NCI-H146 treated with DMSO at 0.1 percent for 48 hours (cell line): ENCODE measurements around the gene KXD1.
A peak's percentile ranks its signal among the peaks of the same experiment; 100 is the strongest.
"Not testable (repeated sequence)": the region's sequence is repeated elsewhere in the genome, so short reads cannot be mapped to it uniquely, and the experiment has no call there.

ENCODE experiments used
- DNase-seq: peaks from one replicate; lab custom pipeline; 2025; ENCODE audit not compliant: unreplicated experiment; lab: John Stamatoyannopoulos, UW

Gene KXD1

DNA sequence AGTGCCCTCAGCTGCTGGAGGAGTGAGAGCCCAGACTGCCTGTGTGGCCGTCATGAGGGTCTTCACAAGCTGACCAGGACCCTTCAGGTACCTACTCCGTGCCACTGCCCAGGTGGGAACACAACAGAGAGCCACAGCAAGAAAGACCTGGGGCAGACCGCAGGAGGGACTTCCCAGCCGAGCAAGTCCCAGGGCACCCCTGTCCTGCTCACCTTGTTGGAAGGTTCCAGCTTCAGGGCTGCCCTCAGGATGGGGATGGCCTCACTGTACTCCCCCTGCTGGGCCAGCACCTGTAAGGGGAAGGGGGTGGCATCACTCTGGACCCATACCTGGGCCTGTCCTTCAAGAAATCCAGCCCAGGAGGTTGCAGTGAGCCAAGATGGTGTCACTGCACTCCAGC, 24.6 kb upstream of the KXD1 start:
- DNase-seq = no peak

DNA sequence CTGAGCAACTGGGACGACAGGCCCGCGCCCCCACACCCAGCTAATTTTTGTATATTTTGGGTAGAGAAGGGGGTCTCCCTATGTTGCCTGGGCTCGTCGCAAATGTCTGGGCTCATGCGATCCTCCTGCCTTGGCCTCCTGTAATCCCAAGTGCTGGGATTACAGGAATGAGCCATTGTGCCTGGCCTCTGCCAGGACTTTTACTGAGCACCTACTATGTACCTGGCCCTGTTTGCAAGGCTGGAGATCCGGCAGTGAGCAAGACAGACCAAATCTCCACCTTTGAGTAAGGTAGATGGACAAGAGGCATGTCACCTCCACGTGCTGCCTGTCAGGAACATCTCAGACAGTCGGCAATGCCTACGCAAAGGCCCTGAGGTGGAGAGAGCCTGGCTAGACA, 21.2 kb upstream of the KXD1 start:
- DNase-seq = no peak

DNA sequence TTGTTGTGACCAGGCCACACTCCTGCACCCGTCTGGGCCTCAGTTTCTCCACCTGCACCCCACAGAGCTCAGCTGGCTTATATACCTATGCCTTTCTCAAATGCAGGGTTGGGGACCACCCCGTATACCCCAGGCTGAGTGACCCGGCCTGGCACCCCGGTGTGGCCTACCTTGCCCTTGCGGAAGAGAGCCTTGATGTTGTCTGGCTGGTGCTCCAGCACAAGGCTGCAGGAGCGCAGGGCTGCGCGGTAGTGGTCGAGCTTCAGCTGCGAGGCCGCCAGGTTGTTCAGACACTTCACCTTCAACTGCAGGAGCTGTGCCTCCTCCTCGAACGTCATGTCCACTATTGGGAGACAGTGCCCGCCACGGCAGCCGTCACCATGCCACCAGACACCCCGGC, 20.2 kb upstream of the KXD1 start:
- DNase-seq = no peak

DNA sequence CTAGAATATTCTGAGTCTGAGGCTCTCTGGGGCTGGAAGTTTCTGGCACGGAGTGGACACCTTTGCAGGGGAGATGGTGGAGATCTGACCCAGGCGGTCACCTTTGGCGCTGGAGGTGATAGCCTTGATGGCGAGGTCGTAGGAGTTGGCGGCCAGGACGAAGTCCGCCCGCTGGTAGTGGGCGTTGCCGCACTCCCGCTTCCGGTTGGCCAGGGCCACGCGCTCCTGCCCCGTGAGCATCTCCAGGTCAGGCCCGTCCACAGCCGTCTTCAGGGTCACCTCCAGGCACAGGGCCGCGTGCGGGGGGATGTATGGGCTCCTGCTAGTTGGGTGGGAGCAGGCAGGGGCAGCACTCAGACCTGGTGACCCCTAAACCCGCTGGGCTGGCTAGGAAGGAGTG, 19.6 kb upstream of the KXD1 start:
- DNase-seq = no peak

DNA sequence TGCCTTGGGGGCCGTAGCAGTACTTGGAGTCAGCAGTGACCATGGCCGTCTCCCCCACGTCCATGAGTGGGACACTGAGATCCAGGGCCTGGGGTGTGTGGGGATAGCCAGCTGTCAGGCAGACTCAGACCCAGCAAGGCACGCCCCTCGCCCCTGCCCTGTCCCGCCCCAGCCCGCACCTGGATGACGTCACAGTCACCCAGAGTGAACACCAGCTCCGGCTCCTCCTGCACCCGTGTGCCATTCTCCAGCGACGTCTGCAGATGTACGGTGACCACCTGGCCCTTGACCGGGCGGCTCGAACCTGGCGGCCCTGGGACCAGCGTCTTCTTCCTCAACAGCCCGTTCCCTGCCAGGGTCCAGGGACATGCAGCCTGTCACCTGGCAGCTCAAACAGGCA, 18.3 kb upstream of the KXD1 start:
- no peak for DNase-seq

- DNase-seq = not testable (repeated sequence)
Measured at GRCh38 chr19:18540200-18540599, 17.5 kb upstream of the KXD1 start.

DNA sequence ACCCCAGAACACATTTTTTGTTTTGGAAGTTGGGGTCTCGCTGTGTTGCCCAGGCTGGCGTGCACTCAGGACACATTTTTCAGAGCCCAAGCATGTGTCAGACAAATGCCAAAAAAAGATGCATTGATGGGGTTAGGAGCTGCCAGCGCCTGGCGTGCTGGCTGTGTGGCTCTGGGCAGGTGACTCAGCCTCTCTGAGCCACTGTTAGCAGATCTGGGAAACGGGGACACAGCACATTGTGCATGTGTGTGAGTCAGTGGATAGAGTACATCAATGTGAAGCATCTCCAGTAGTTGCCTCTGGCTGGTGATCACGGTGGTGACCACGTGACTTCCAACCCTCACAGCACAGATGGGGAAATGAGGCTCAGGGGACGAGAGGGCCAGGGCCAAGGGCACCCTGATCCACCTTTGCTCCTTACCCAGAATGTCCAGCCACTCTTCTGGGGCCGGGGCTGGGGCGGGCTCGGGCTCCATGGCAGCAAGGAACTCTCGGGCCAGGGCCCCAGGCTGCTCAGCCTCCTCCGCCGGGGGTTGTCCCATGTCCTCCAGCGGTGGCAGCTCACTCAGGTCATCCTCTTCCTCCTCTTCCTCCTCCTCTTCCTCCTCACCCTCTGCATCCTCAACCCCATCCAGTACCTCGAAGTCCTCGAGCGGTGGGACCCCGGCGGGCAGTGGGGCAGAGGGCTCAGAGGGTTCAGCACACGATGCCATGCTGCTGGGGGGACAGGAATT, 16.2 kb upstream of the KXD1 start:
- no peak for DNase-seq

GRCh38 chr19:18541992-18542940, 15.4 kb upstream of the KXD1 start:
- DNase-seq = no peak

- peak; percentile 81 for DNase-seq
Measured at GRCh38 chr19:18542941-18543813, 14.5 kb upstream of the KXD1 start, which contains the start of gene FKBP8. FKBP8 (minus strand) TSS chr19:18543573; CDS start chr19:18541970, 1,603 bp downstream.

DNA sequence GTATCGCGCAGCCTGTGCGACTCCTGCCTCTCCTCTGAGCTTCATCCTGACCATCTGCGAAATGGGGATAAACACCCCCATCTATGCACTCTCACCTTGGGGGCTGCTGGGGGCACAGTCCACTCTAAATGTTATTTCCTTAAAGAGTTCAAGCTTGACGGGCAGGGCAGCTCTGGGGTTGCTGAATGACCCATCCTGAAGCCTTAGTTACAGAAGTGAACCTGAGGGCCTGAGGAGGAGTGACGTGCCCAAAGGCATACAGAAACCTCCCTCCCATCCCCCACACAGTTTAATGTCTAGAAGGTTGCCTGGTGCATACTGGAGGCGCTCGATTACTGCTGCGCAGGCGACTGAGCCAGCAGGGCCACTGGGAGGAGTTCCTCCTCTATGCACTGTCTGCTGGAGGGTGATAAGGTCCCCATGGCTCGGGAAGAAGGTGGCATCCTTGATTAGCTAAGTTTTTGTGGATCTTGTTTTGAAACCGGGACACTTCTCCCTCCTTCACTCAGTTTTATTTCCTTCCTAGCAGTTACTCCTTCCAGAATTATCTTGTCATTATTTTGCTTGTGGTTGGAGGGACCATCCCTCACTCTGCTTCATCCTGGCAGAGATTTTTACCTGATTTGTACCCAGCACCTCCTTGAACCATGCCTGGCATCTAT, 13.7 kb upstream of the KXD1 start:
- DNase-seq = peak; percentile 41

DNA sequence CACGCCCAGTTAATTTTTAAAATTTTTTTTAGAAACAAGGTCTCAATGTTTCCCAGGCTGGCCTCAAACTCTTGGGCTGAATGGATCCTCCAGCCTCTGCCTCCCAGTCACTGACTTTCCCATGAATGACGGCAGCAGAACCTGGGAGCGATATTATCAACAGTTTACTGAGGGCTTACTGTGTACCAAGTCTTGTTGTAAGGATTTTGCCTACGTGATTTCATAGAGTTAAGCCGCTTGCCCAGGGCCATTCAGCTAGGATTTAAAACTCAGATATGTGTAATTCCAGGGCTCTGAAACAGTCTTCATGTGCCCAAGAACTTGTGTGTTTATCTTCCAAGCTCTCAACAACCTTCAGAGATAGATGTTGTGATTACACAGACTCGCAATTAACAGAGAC, 6.0 kb upstream of the KXD1 start:
- peak; percentile 20 for DNase-seq

- no peak for DNase-seq
Measured at GRCh38 chr19:18558202-18558555, 509 bp downstream of the KXD1 start.

GRCh38 chr19:18558604-18559003, 934 bp downstream of the KXD1 start:
- no peak for DNase-seq

DNA sequence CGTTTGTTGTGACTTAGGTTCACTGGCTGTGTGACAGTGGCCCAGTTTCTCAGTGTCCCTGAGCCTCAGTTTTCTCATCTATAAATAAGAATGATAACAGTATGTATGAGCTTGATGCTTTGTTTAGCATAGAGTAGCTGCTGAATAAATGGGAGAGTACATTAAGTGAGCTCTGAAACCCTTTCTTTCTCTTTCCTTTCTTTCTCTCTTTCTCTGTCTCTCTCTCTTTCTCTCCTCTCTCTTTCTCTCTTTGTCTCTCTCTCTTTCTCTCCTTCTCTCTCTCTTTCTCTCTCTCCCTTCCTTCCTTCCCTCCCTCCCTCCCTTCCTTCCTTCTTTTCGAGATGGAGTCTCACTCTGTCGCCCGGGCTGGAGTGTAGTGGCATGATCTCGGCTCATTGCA, 2.0 kb downstream of the KXD1 start:
- DNase-seq = no peak

- DNase-seq = no peak
Measured at GRCh38 chr19:18562086-18562485, 4.4 kb downstream of the KXD1 start.

- DNase-seq = no peak
Measured at GRCh38 chr19:18566953-18567352, 9.3 kb downstream of the KXD1 start.

DNA sequence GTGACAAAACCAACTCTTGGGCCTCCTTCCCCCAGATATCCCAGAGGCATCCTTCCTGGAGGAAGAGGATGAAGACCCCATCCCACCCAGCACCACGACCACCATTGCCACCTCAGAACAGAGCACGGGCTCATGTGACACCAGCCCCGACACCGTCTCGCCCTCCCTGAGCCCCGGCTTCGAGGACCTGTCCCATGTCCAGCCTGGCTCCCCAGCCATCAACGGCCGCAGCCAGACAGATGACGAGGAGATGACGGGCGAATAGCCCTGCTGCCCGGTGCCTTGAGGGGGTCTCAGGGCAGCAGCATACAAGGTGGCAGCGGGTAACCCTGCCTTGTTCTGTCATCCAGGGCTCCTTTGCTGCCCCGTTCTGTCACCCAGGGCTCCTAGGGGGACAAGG, 10.7 kb downstream of the KXD1 start:
- no peak for DNase-seq

- DNase-seq = peak; percentile 96
Measured at GRCh38 chr19:18571564-18572344, 14.1 kb downstream of the KXD1 start, which contains the start of gene UBA52. UBA52 (plus strand) TSS chr19:18571857; CDS start chr19:18573301, 1,444 bp downstream.

DNA sequence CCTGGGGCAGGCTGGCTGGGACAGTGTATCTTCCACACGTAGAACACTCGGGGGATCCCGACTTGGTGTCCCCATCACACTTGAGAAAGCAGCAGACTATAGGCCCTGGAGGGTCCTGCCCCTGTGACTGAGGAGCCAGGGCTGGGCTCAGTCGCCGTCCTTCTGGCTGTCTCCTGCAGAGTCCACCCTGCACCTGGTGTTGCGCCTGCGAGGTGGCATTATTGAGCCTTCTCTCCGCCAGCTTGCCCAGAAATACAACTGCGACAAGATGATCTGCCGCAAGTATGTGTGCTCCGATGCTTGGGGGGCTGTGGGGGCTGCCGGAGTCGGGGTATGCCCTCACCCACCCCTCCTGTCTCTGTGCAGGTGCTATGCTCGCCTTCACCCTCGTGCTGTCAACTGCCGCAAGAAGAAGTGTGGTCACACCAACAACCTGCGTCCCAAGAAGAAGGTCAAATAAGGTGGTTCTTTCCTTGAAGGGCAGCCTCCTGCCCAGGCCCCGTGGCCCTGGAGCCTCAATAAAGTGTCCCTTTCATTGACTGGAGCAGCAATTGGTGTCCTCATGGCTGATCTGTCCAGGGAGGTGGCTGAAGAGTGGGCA, 17.1 kb downstream of the KXD1 start:
- DNase-seq = no peak
